Vagina (tissue), 2 donors: Measurements from ENCODE around the gene TBCD. TPM values are rescaled to one million over a fixed set of nuclear protein-coding genes. Genes with fewer than 3 reads are reported as not detected.

ENCODE experiments used
- DNase-seq, 2 donors: peaks; one replicate each; pipeline ENCODE4 v3.0.0-alpha.2; 2017; ENCODE audit errors: extremely low spot score in 2 of 2
- H3K27ac ChIP-seq: fragments of 200-600 bp; sonication (generic); one replicate; pipeline ENCODE4 v1.5.1; 2019
- H3K27me3 ChIP-seq: fragments of 200-600 bp; sonication (generic); one replicate; pipeline ENCODE4 v1.5.1; 2019
- H3K36me3 ChIP-seq, 2 donors: fragments of 200-600 bp; sonication (generic); one replicate each; pipeline ENCODE4 v1.5.1; 2017 to 2019
- H3K4me1 ChIP-seq: fragments of 200-600 bp; sonication (generic); one replicate; pipeline ENCODE4 v1.5.1; 2019
- H3K4me3 ChIP-seq, 2 donors: fragments of 200-600 bp; sonication (generic); 1 replicate in 1 of 2; 2 replicates in 1 of 2; pipeline ENCODE4 v1.5.1; 2016 to 2019
- H3K9me3 ChIP-seq: fragments of 200-600 bp; sonication (generic); one replicate; pipeline ENCODE4 v1.5.1; 2019
- POLR2A ChIP-seq, 2 donors: fragments of 450-650 bp; IDR thresholded peaks; one replicate each; pipeline ENCODE4 v1.6.1; 2017; ENCODE audit warnings: antibody characterized with exemption in 2 of 2, mild to moderate bottlenecking in 2 of 2, moderate library complexity in 2 of 2
- POLR2AphosphoS5 ChIP-seq, 2 donors: sonication (generic); formaldehyde crosslinking; IDR thresholded peaks; one replicate each; pipeline ENCODE4 v1.9.0; 2017; ENCODE audit warnings: antibody characterized with exemption in 2 of 2, mild to moderate bottlenecking in 2 of 2, low read depth in 1 of 2; ENCODE audit not compliant: insufficient read depth in 1 of 2
- intact Hi-C: fragments of 100-400 bp; cut with DNase I; formaldehyde crosslinking; loops from one replicate; pipeline ENCODE4 v1.15.1; 2023
- total RNA-seq: library from RNA; depleted of rRNA; stranded (reverse); fragments of >200 nt; gene quantifications from one replicate; pipeline ENCODE4 v1.2.3, GENCODE V29; 2016
- TF ChIP-seq, protein P1 (sequence below), 3 experiments: fragments of 450-650 bp in 2 of 3; fragments of 200-600 bp in 1 of 3; sonication (generic) in 1 of 3; IDR thresholded peaks; one replicate each; pipeline ENCODE4 v1.5.1; 2017 to 2019; ENCODE audit warnings: antibody characterized with exemption in 3 of 3, mild to moderate bottlenecking in 2 of 3, moderate library complexity in 2 of 3

Gene TBCD
- total RNA-seq, 1 donor from 2014 or later = 79.3 TPM

DNA sequence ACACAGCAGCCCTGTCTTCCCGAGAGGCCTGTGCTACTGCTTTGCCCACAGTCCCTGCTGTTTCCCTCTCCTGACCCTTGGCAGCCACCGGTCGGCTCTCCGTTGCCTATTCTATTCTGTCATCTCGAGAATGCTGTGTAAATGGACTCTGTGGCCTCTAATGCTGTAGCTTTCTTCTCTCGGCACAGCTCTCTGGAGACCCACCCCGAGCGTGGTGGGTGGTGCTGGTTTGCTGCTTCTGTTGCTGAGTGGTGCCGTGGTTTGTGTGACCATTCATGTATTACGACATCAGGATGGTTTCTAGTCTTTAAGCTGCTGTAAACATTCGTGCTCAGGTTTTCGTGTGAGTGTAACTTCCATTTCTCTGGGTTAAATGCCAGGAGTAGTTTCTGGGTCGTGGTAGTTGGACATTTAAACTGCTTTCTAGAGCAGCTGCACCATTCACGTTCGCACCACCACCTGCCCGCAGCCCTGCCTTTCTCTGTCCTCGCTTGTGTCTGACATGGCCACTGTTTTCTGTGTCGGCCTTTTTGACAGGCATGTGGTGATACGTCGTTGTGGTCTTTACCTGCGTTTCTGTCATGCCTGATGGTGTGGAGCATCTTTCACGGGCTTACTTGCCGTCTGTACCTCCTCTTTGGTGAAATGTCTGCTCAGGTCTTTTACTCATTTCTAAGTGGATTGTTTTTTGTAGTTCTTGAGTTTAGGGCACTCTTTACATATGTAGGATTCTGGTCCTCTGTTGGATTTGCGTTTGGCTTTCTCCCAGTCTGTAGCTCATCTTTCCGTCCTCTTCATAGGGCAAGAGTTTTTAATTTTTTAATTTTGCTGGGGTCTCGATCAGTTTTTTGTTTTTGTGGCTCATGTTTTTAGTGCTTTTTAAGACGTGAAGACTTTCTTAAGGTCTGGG, 135.6 kb downstream of the TBCD start:
- H3K27ac ChIP-seq = no peak overlapping the region
- H3K4me1 ChIP-seq = peaks cover 41% of the 10 kb centered on the region
- no peak overlapping the region for H3K4me3 ChIP-seq
- peaks cover 0 to 5% of the 10 kb centered on the region in 2 donors for H3K36me3 ChIP-seq
- intact Hi-C loops = no loop called here
- no peak for DNase-seq
- H3K27me3 ChIP-seq = no peaks in the 10 kb centered on the region
- H3K9me3 ChIP-seq = no peaks in the 10 kb centered on the region
- TF ChIP-seq, protein P1, sequence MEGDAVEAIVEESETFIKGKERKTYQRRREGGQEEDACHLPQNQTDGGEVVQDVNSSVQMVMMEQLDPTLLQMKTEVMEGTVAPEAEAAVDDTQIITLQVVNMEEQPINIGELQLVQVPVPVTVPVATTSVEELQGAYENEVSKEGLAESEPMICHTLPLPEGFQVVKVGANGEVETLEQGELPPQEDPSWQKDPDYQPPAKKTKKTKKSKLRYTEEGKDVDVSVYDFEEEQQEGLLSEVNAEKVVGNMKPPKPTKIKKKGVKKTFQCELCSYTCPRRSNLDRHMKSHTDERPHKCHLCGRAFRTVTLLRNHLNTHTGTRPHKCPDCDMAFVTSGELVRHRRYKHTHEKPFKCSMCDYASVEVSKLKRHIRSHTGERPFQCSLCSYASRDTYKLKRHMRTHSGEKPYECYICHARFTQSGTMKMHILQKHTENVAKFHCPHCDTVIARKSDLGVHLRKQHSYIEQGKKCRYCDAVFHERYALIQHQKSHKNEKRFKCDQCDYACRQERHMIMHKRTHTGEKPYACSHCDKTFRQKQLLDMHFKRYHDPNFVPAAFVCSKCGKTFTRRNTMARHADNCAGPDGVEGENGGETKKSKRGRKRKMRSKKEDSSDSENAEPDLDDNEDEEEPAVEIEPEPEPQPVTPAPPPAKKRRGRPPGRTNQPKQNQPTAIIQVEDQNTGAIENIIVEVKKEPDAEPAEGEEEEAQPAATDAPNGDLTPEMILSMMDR (IDR thresholded peaks at IDR 0.05) = no peak
- no peak for TF ChIP-seq POLR2AphosphoS5 (IDR thresholded peaks at IDR 0.05; ENCODE audit: insufficient read depth in 1 of 2, low read depth in 1 of 2)
- TF ChIP-seq POLR2A (IDR thresholded peaks at IDR 0.05) = no peak

DNA sequence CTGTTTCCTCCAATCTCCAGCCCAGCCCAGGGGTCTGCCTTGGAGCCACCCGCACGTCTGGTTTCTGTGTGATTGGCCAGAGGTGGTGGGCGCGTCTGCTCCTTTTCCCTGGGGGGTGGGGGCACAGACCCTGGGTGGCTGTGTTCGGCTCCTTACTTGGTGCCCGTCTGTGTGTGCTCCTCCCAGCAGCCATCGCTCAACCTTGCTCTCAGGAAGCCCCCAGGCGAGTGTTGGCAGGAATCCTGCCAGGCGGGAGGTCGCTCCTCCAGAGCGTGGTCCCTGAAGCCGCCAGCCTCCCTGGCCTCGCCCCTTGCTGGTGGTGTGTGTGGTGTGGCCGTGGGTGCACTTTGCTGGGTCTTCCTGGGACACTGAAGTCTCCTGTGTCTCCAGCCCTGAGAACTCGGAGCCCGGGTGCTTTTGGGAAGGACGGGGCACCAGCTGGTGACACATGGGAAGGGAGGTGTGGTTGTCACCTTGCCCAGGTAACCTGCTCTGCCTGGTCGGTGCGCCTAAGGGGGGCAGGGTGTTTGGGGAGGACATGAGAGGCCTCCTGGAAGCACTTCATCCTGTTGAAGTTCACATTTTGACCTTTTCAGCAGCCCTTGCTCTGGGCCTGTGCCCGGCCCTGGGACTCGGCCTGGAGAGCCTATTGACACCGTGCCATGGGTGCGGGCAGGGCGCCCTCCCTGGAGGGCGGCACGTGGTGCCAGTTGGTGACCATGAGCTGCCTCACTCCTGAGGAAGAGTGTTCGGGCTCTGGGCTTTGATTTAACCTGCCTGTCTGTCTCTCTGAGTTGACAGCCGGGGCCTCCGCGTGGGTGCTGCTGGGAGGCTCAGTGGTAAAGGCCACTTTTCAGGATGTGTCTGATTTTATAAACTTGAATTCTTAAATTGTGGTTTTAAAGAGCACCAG, 137.0 kb downstream of the TBCD start:
- Histone ChIP-seq H3K27me3 (no peaks in the 10 kb centered on the region), H3K4me1 (peaks cover 47% of the 10 kb centered on the region), H3K27ac (peak overlapping the region; percentile 36), H3K4me3 (no peak overlapping the region), H3K36me3 (peaks cover 0 to 5% of the 10 kb centered on the region in 2 donors), H3K9me3 (no peaks in the 10 kb centered on the region)
- intact Hi-C loops = no loop called here
- no peak for TF ChIP-seq POLR2A (IDR thresholded peaks at IDR 0.05)
- TF ChIP-seq, protein P1 (IDR thresholded peaks at IDR 0.05) = no peak
- no peak for TF ChIP-seq POLR2AphosphoS5 (IDR thresholded peaks at IDR 0.05; ENCODE audit: insufficient read depth in 1 of 2, low read depth in 1 of 2)
- DNase-seq = no peak

DNA sequence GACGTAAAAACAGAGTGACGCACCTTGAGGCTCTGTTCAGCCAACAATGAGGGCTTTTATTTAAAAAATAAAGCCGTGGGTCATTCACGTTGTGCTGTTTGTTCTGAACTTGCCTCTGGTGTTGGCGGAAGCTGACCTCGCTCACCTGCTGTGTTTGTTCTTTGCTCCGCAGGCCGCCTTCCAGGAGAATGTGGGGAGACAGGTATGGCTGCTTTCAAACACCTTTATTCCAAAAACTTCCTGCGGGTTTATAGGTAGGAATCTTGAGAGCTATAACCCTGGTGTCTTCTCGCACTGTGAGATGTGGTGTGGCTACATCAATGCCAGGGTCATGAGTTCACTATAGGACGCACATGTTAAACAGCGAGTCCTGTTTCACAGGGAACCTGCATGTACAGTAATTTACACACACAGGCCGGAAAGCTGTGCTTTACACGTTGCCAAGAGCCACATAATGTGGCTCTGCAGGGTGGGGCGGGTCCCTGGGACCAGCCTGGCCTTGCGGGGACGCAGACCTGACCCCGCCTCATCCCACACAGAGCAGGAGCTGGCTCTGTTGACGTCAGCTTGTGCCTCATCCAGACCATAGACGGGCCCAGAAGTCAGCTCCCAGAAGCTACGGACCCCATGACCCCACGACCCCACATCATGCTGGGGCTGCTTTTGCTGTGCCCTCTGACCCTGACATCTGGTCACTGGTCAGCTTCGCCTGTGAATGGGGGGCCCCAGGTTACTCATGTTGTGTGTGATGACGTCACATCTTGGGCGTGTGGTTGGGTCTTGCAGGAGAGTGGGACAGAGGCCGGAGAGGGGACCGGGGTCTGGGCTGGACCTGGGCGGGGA, 137.9 kb downstream of the TBCD start:
- Histone ChIP-seq H3K27me3 (no peaks in the 10 kb centered on the region), H3K36me3 (peaks cover 0 to 5% of the 10 kb centered on the region in 2 donors), H3K4me3 (no peak overlapping the region), H3K4me1 (peaks cover 49% of the 10 kb centered on the region), H3K27ac (peak overlapping the region; percentile 54), H3K9me3 (no peaks in the 10 kb centered on the region)
- intact Hi-C loops = no loop called here
- TF ChIP-seq POLR2AphosphoS5 (IDR thresholded peaks at IDR 0.05; ENCODE audit: insufficient read depth in 1 of 2, low read depth in 1 of 2) (no peak), POLR2A (IDR thresholded peaks at IDR 0.05) (no peak)
- TF ChIP-seq, protein P1 (IDR thresholded peaks at IDR 0.05) = no peak
- DNase-seq = no peak

- intact Hi-C loops = no loop called here
- Histone ChIP-seq H3K27me3 (no peaks in the 10 kb centered on the region), H3K36me3 (peaks cover 0 to 5% of the 10 kb centered on the region in 2 donors), H3K9me3 (no peaks in the 10 kb centered on the region), H3K27ac (peak overlapping the region; percentile 54), H3K4me3 (no peak overlapping the region), H3K4me1 (peaks cover 49% of the 10 kb centered on the region)
- no peak for DNase-seq
- TF ChIP-seq, protein P1 (IDR thresholded peaks at IDR 0.05) = no peak
- TF ChIP-seq POLR2AphosphoS5 (IDR thresholded peaks at IDR 0.05; ENCODE audit: insufficient read depth in 1 of 2, low read depth in 1 of 2) = no peak
- no peak for TF ChIP-seq POLR2A (IDR thresholded peaks at IDR 0.05)
These were observed 138.5 kb downstream of the TBCD start for GRCh38 chr17:82890339-82890730.
